ENCODE data around the gene TRAT1.

The TRAT1 gene

DNA sequence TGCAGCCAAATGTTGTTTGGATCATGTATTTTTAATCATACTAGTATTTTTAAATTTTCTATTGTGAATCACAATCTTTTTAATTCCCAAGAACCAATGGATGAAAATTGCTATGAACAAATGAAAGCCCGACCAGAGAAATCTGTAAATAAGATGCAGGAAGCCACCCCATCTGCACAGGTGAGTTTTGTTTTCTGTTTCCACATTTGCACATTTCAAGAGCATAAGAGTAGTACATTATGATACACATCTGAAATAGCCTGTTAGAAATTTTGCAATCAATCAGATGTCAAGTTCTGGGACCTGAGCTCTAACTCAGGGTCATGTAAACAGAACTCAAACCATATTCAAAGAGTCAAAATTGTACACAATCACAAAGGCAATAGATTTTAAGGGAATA is 26.5 kb downstream of the TRAT1 start:
- in situ Hi-C loops (cut with MboI; ENCODE audit: low sequenced_read_pairs), result no loop called here

DNA sequence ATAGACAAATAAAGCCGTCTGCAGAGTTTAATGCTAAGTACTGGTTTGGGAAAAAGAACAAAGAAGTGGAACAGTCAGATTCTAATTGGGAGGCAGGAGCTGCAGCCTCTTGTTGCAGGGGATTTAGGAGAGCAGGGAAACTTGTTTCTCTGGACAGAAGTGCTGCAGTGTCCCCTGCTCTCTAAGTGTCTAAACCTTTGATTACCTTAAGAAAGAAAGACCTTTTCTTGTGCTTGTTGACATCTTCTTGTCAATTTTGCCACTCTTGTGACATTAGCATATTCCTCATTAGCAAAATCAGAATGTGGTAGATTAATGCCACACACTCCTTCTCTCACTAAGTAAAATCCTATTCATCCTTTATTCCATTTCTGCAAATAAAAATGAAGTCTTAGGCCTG is 38.8 kb downstream of the TRAT1 start:
- in situ Hi-C loops (cut with MboI; ENCODE audit: low sequenced_read_pairs), result no loop called here

DNA sequence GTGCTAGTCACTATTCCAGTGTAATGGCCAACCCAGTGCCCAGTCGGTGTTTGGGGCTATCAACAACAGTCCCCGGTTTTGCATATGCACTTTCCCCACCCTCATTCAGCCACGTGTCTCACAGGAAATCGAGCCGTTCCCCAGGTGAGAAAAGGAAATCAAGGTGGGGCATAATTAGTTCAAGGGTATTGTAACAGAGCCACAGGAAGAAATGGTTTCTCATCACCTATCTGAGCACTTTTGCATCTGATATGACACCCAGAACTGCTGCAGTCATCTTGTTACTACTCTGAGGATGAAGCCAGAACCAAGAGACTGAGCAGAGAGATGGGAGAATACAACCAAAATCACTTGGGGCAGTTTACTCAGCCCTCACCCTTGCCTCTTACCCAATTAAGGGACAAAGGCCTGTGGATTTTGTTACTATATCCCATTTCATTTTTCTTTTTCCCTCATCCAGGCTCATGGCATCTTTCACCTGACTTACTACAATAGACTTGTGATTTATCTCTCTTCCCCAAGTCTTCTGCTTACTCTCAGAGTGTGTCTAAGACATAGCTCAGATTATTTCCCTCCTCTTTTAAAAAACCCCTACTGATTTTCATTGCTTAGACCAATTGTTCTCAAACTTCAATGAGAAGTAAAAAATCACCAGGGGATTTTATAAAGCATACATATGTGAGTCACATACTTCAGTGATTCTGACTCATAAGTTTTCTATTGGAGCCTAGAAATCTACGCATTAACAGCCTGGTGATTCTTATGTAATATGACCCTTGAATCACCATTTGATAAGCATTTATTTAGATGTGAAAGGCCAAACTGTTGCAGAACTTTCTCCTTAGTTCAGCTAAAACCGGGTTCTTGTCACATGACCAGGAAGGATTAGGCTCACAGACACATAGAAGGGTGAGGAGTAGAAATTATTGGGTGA is 40.5 kb downstream of the TRAT1 start:
- in situ Hi-C loops (cut with MboI; ENCODE audit: low sequenced_read_pairs), result no loop called here

DNA sequence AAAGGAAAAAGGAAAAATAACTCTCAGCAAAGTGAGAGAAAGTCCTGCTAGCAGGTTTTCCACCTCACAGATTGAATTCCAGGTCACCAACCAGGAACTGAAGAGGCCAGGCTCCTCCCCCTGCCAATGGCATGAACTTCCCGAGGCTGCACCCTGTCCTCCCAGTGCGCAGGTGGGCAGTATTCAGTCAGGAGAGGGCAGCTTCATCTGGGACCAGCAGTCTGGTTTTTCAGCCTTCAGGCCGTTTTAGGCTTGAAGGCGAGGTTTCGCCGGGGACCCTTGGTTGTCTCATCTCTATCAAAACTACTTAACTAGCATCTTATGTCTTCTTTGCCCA is 41.2 kb downstream of the TRAT1 start:
- in situ Hi-C loops (cut with MboI; ENCODE audit: low sequenced_read_pairs), result no loop called here

DNA sequence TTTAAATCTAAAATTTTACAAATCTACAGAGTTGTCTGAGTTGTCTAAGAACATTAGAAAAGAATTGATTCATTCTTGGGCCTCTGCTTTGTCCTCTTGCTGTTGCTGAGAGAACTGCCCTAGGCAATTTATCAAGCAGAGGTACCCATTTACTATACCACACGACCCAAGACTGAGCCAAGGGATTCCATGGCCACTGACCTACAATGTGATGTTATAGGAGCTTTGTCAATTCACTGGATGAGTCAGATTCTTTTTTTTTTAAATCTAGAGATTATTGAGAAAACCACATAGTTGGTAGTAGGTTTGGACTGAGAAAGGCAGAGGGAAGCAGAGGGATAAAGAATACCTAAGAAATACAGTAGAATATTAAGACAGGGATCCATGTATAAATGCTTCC is 55.3 kb downstream of the TRAT1 start:
- in situ Hi-C loops (cut with MboI; ENCODE audit: low sequenced_read_pairs), result no loop called here

DNA sequence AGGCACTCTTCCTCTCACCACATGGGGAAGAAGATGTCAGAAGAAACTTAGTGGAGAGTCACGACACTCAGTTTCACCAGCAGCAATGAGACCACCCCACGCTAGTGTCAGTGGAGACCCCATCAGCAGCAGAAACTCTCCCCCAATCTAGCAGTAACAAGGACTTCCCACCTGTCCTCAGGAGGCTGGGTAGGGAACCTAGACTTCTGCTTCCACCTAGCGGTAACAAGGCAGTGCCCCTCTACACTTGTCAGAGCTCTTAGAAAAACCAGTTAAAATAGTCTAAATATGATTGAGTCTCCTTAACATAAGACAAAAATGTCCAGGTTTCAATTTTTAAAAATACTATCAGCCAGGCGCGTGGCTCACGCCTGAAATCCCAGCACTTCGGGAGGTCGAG is 57.3 kb downstream of the TRAT1 start:
- in situ Hi-C loops (cut with MboI; ENCODE audit: low sequenced_read_pairs), result no loop called here

DNA sequence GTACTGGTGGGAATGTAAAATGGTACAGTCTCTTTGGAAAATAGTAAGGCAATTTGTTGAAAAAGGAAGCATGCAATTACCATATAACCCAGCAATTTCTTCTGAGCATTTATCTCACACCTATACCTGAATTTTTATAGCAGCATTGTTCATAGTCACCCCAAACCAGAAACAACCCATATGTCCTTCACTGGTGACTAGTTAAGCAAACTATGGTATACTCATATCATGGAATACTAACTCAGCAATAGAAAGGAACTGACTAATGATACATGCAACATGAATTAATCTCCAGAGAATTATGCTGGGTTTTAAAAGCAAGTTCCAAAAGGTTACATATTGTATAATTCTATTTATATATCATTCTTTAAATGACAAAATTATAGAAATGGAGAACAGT is 60.2 kb downstream of the TRAT1 start:
- in situ Hi-C loops (cut with MboI; ENCODE audit: low sequenced_read_pairs), result no loop called here

DNA sequence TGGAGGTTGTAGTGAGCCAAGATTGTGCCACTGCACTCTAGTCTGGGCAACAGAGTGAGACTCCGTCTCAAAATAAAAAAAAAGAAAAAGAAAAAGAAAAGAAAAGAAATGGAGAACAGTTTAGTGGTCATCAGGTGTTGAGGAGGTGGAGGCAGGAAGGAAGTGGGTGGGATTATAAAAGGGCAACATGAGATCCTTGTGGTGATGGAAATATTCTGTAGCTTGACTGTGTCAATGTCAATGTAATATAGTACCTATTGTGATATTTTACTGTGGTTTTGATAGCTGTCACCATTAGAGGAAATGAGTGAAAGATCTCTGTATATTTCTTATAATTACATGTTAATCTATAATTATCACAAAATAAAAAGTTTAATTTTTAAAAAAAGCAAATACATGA is 60.8 kb downstream of the TRAT1 start:
- in situ Hi-C loops (cut with MboI; ENCODE audit: low sequenced_read_pairs), result no loop called here

DNA sequence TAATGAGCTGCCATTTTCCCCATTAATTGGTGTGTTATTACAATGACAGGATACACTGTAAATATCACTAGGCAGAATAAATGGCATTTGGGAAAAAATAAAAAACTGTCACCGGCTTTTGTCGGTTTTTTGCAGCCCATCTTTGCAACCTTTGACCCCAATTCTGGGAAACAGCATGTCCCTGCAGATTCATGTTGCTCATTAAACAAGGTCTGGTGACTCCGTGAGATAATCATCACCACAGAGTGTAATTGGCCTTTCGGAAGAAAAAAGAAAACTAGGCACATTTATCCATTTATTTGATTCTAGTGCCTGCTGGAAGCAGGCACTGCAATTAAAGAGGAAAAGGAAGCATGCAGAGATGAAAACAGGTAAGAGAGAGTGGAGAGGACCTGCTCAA is 64.5 kb downstream of the TRAT1 start:
- in situ Hi-C loops (cut with MboI; ENCODE audit: low sequenced_read_pairs), result no loop called here

DNA sequence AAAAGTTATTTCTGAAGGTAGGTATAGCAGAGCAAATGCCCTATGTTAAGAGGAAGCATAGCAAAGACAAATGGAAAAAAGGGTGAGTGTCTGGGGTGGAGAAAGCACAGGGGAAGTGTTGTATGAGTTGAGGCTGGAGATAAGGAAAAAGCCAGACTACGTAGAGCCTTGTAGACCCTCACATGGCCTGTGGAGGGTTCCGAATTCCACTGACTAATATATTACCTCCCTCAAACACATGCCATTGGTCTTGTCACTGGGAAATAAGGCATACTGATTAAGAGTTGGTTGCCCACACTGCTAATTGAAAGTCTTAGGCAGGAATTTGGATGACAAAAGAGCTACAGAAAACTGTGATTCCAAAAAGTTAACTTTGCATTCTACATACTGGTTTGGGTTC is 65.2 kb downstream of the TRAT1 start:
- in situ Hi-C loops (cut with MboI; ENCODE audit: low sequenced_read_pairs), result no loop called here

DNA sequence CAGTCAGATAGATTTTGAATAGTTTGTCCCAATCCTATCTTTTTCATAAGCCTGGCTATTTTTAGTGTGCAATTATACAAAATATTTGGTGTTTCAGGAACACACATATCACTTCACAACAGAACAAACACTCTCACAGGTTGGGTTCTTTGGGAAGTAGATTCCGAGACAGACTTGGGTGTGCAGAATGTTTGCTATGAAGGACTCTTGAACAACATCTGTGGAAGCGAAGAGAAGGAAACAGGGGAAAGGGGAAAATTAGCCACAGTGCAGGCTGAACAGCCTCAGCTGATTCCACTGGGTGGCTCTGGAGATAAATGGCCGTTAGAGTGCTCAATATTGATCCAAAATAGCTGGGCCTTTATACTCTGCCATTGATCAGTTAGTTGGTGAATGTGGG is 69.2 kb downstream of the TRAT1 start:
- in situ Hi-C loops (cut with MboI; ENCODE audit: low sequenced_read_pairs), result no loop called here

DNA sequence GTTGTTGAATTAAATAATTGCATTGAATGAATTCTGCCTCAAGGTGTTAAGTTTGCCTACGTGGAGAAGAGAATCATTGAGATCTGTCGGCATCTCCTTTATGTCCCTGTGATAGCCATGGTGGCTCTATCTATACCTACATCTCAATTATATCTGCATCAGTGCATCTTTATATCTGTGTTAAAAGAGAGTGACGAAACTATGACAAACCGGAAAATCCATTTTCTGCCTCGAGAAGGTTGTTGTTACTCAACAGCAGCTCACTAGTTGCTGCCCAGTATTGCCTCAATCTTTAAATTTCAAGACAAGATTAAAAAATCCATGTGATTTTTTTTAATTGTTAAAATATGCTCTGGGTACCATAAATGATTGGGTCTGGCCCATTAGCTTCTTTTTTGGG is 72.4 kb downstream of the TRAT1 start:
- in situ Hi-C loops (cut with MboI; ENCODE audit: low sequenced_read_pairs), result no loop called here

DNA sequence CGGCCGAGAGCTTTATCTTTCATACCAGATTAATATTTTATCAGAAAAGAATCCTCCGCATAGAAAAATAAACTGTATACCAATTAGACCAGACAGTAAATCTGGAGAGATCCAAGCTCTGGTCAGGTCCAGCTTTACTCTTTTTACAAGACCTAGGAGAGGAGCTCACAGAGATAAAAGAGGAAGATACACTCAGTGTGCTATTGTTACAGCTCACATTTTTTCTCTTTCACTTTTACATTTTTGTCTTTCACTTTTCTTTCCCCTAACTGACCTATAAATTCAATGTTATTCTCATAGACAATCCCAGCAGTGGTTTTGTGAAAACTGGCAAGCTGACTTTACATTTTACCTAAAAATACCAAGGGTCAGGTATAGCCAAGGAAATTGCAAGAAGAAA is 75.3 kb downstream of the TRAT1 start:
- in situ Hi-C loops (cut with MboI; ENCODE audit: low sequenced_read_pairs), result no loop called here

DNA sequence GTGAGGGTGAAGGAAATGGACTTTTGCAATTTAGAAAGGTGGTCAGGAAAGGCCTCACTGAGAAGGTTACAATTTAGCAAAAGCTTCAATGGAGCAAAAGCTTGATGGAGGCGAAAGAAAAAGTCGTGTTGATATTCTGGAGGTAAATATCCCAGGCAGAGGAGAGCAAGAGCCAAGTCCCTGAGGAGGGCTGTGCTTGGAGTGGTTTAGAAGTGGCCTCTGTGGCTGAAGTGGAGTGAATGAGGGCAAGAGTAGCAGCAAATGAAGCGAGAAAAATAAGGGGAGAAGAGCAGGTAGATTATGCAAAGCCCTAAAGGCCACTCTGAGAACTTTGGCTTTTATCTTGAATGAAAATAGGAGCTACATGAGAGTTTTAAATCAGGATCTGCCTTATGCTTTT is 76.9 kb downstream of the TRAT1 start:
- in situ Hi-C loops (cut with MboI; ENCODE audit: low sequenced_read_pairs), result no loop called here

Data from HL-60/S4 (cell line).